NT2/D1 (cell line): ENCODE results near the gene PRSS27.

Source experiments
- SUZ12 ChIP-seq: IDR thresholded peaks from 2 replicates; pipeline ENCODE4 v1.6.1; 2011; ENCODE audit not compliant: insufficient read length, insufficient read depth; ENCODE audit errors: extremely low read depth
- YY1 ChIP-seq: IDR thresholded peaks from 2 replicates; pipeline ENCODE4 v1.6.1; 2011; ENCODE audit not compliant: insufficient read length, insufficient read depth
- ZNF274 ChIP-seq: IDR thresholded peaks from 2 replicates; pipeline ENCODE4 v1.6.1; 2011; ENCODE audit warnings: mild to moderate bottlenecking, low read depth, low read length

GRCh38 chr16:2724088-2724676, 4.2 kb upstream of the PRSS27 start:
- TF ChIP-seq YY1 (no peak), ZNF274 (no peak), SUZ12 (no peak)
